PFSK-1 (cell line): ENCODE data around the gene NABP1.

Experiments used
- FOXP2 ChIP-seq: optimal IDR thresholded peaks from 2 replicates; pipeline ENCODE3; 2011; ENCODE audit warnings: borderline replicate concordance, control low read depth, inconsistent platforms; ENCODE audit not compliant: insufficient read depth; ENCODE audit errors: extremely low read length, extremely low read depth
- POLR2AphosphoS5 ChIP-seq: IDR thresholded peaks from 2 replicates; pipeline ENCODE4 v1.6.1; 2012; ENCODE audit warnings: low read depth, mild to moderate bottlenecking, control low read depth, low read length, moderate library complexity
- SIN3A ChIP-seq: IDR thresholded peaks from 2 replicates; pipeline ENCODE4 v1.6.1; 2012; ENCODE audit warnings: mild to moderate bottlenecking, low read length, moderate library complexity, borderline replicate concordance; ENCODE audit not compliant: insufficient read depth
- TAF1 ChIP-seq: IDR thresholded peaks from 2 replicates; pipeline ENCODE4 v1.6.1; 2012; ENCODE audit warnings: low read length, control low read depth, borderline replicate concordance; ENCODE audit not compliant: insufficient read depth
- TF ChIP-seq, protein P1 (sequence below), 2 experiments: IDR thresholded peaks; 2 replicates each; pipeline versions ENCODE4 v1.6.1 to v1.8.0; 2011 to 2012; ENCODE audit warnings: low read depth in 2 of 2, low read length in 2 of 2, control low read depth in 1 of 2, inconsistent platforms in 1 of 2, mild to moderate bottlenecking in 1 of 2, moderate library complexity in 1 of 2; ENCODE audit not compliant: insufficient read depth in 1 of 2

NABP1 gene

GRCh38 chr2:191715471-191715870 lies 37.5 kb downstream of the NABP1 start:
- no peak for TF ChIP-seq FOXP2
- no peak for TF ChIP-seq SIN3A
- TF ChIP-seq, protein P1, sequence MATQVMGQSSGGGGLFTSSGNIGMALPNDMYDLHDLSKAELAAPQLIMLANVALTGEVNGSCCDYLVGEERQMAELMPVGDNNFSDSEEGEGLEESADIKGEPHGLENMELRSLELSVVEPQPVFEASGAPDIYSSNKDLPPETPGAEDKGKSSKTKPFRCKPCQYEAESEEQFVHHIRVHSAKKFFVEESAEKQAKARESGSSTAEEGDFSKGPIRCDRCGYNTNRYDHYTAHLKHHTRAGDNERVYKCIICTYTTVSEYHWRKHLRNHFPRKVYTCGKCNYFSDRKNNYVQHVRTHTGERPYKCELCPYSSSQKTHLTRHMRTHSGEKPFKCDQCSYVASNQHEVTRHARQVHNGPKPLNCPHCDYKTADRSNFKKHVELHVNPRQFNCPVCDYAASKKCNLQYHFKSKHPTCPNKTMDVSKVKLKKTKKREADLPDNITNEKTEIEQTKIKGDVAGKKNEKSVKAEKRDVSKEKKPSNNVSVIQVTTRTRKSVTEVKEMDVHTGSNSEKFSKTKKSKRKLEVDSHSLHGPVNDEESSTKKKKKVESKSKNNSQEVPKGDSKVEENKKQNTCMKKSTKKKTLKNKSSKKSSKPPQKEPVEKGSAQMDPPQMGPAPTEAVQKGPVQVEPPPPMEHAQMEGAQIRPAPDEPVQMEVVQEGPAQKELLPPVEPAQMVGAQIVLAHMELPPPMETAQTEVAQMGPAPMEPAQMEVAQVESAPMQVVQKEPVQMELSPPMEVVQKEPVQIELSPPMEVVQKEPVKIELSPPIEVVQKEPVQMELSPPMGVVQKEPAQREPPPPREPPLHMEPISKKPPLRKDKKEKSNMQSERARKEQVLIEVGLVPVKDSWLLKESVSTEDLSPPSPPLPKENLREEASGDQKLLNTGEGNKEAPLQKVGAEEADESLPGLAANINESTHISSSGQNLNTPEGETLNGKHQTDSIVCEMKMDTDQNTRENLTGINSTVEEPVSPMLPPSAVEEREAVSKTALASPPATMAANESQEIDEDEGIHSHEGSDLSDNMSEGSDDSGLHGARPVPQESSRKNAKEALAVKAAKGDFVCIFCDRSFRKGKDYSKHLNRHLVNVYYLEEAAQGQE (IDR thresholded peaks at IDR 0.05; ENCODE audit: insufficient read depth in 1 of 2, low read depth in 2 of 2, low read length in 2 of 2): no peak

GRCh38 chr2:191719261-191719660 lies 41.3 kb downstream of the NABP1 start:
- TF ChIP-seq TAF1: no peak
- TF ChIP-seq POLR2AphosphoS5: no peak
- no peak for TF ChIP-seq FOXP2
- no peak for TF ChIP-seq SIN3A
- TF ChIP-seq, protein P1 (IDR thresholded peaks at IDR 0.05; ENCODE audit: insufficient read depth in 1 of 2, low read depth in 2 of 2, low read length in 2 of 2): no peak

- TF ChIP-seq, protein P1 (IDR thresholded peaks at IDR 0.05; ENCODE audit: insufficient read depth in 1 of 2, low read depth in 2 of 2, low read length in 2 of 2): no peak
- TF ChIP-seq POLR2AphosphoS5 (no peak), FOXP2 (no peak), SIN3A (no peak), TAF1 (no peak)
These were observed 42.0 kb downstream of the NABP1 start for GRCh38 chr2:191719938-191720337.

DNA sequence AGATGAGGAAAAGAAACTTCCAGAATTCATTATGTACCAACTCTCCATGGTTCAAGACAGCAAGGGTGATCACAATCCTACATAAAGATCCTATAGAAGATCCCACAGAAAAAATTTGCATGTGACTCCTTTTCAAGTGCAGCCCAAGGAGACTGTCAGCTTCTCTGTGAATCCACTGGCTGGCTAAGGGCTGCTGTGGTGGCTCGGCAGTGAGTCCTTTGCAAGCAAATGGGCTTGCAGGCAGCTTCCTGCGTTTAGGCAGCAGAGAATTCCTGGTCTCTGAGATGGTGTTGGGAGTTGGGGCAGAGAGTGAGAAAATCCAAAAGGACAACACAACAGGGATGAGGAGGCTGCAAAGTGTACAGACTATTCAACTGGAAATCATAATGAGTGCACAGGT lies 43.4 kb downstream of the NABP1 start:
- TF ChIP-seq SIN3A: no peak
- TF ChIP-seq, protein P1 (IDR thresholded peaks at IDR 0.05; ENCODE audit: insufficient read depth in 1 of 2, low read depth in 2 of 2, low read length in 2 of 2): no peak
- no peak for TF ChIP-seq TAF1
- TF ChIP-seq FOXP2: no peak
- no peak for TF ChIP-seq POLR2AphosphoS5

- TF ChIP-seq TAF1 (no peak), SIN3A (no peak), FOXP2 (no peak)
These were observed 46.1 kb downstream of the NABP1 start for GRCh38 chr2:191724015-191724414.
